Tibial artery (tissue), 4 donors: ENCODE results near the gene GOPC.

Experiments used
- DNase-seq, 2 donors: peaks; one replicate each; pipeline ENCODE4 v3.0.0-alpha.2; 2019
- H3K27ac ChIP-seq, 2 donors: fragments of 200-600 bp; sonication (generic) in 1 of 2; 1 replicate in 1 of 2; 2 replicates in 1 of 2; pipeline ENCODE4 v1.5.1; 2018 to 2019; ENCODE audit warnings: mild to moderate bottlenecking in 1 of 2
- H3K27me3 ChIP-seq, 2 donors: fragments of 200-600 bp; sonication (generic) in 1 of 2; one replicate each; pipeline versions ENCODE4 v1.5.1 to v1.6.0; 2016 to 2019
- H3K36me3 ChIP-seq, 3 donors: fragments of 200-600 bp; sonication (generic) in 2 of 3; one replicate each; pipeline ENCODE4 v1.5.1; 2016 to 2019; ENCODE audit warnings: mild to moderate bottlenecking in 2 of 3
- H3K4me1 ChIP-seq, 4 donors: fragments of 200-600 bp; sonication (generic) in 2 of 4; 1 replicate in 3 of 4; 2 replicates in 1 of 4; pipeline ENCODE4 v1.5.1; 2016 to 2019
- H3K4me3 ChIP-seq, 2 donors: fragments of 200-600 bp; sonication (generic) in 1 of 2; 1 replicate in 1 of 2; 2 replicates in 1 of 2; pipeline ENCODE4 v1.5.1; 2018 to 2019; ENCODE audit warnings: mild to moderate bottlenecking in 2 of 2
- H3K9me3 ChIP-seq, 3 donors: fragments of 200-600 bp; sonication (generic) in 1 of 3; one replicate each; pipeline ENCODE4 v1.5.1; 2016 to 2019
- CTCF ChIP-seq, 2 experiments: fragments of 200-600 bp in 1 of 2; fragments of 450-650 bp in 1 of 2; IDR thresholded peaks; one replicate each; pipeline ENCODE4 v1.5.1; 2017 to 2019; ENCODE audit warnings: antibody characterized with exemption in 2 of 2, mild to moderate bottlenecking in 1 of 2, moderate library complexity in 1 of 2
- intact Hi-C: fragments of 100-400 bp; cut with DNase I; formaldehyde crosslinking; loops from one replicate; pipeline ENCODE4 v1.15.0; 2023; ENCODE audit warnings: low total_unique reads

GOPC gene

DNA sequence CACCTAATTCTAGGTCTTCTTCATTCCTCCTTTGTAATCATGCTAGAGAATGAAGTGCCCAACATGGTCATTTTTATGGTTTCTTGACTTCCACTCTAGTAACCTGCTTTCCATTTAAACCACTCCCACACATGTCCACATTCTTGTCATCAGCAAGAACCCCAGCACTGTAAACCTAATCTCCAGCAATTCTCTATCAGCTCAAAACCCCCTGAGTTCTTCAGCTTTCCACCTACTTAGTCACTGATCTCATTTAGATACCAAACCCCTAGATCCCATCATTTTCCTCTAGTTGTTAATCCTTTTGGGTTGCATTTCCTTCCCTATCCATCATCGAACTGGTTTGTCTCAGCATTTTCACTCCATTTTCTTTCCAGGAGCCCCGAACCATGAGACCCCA is 49.7 kb downstream of the GOPC start:
- Histone ChIP-seq H3K4me3 (no peak overlapping the region), H3K27me3 (no peaks in the 10 kb centered on the region), H3K27ac (no peak overlapping the region), H3K36me3 (no peaks in the 10 kb centered on the region), H3K9me3 (no peaks in the 10 kb centered on the region), H3K4me1 (peaks cover 0 to 16% (median 6%) of the 10 kb centered on the region in 4 donors)
- intact Hi-C loops = loop anchor here (10.0 kb wide), 1 partner anchor 198 kb away; no protein-coding TSS in a partner anchor
- DNase-seq = no peak
- TF ChIP-seq CTCF (IDR thresholded peaks at IDR 0.05) = no peak

DNA sequence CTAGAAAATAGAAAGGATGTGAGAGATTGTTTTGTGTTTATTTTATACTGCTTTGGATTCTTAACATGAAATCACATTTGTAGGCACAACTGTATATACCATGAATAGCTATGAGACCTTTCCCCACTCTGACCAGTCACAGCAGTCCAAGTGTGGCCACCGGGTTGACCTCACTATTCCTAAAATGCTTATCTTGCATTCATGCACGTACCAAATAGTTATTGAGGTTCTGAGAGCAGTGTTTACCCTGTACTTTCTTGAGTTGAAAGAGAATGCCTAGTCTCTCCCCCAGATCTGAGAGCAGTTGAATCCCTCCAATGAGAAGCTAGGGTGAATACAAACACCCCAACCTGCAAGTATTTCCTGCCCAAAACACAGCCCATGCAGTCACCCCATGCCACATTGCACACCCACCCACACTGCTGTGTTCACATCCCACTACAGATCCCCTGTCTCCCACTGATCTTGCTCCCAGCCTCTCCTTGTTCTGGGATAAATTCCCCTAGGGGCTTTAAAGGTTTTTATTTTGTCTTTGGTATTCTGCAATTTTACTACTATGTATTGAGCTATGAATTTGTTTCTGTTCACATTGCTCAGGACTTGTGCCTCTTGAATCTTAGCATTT is 51.6 kb downstream of the GOPC start:
- DNase-seq = no peak
- H3K36me3 ChIP-seq = no peaks in the 10 kb centered on the region
- intact Hi-C loops = loop anchor here (10.0 kb wide), 1 partner anchor 196 kb away; no protein-coding TSS in a partner anchor
- H3K4me3 ChIP-seq = no peak overlapping the region
- no peak overlapping the region for H3K27ac ChIP-seq
- no peak for TF ChIP-seq CTCF (IDR thresholded peaks at IDR 0.05)
- no peaks in the 10 kb centered on the region for H3K27me3 ChIP-seq
- H3K9me3 ChIP-seq = no peaks in the 10 kb centered on the region
- peaks cover 0 to 12% (median 7%) of the 10 kb centered on the region in 4 donors for H3K4me1 ChIP-seq

GRCh38 chr6:117550078-117550600 is 52.2 kb downstream of the GOPC start:
- Histone ChIP-seq H3K27ac (no peak overlapping the region), H3K4me3 (no peak overlapping the region), H3K36me3 (peaks cover 0 to under 1% (median 0%) of the 10 kb centered on the region in 3 donors), H3K27me3 (no peaks in the 10 kb centered on the region), H3K4me1 (peaks cover 0 to 10% (median 7%) of the 10 kb centered on the region in 4 donors), H3K9me3 (no peaks in the 10 kb centered on the region)
- no peak for TF ChIP-seq CTCF (IDR thresholded peaks at IDR 0.05)
- intact Hi-C loops = loop anchor here (10.0 kb wide), 1 partner anchor 195 kb away; no protein-coding TSS in a partner anchor
- DNase-seq = no peak

DNA sequence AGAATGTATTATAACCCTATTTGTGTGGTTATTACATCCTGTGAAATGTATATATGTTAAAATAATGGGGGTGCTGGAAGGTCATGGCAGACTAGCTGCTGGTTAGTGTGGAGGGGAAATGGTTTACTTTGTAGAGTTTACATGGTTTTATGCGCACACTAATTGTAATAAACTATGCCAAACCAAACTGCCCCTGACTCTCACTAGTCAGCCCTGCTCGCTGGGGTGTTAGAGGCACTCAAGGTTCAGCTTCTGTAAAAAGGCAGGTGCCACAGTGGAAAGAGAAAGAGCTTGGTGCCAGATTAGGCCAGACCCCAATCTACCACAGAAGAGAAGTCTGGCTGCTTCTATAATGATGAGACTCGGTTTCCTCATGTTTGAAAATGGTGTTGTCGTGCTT is 52.7 kb downstream of the GOPC start:
- Histone ChIP-seq H3K27ac (no peak overlapping the region), H3K4me3 (no peak overlapping the region), H3K27me3 (no peaks in the 10 kb centered on the region), H3K36me3 (peaks cover 0 to 5% (median 0%) of the 10 kb centered on the region in 3 donors), H3K4me1 (peaks cover 0 to 10% (median 7%) of the 10 kb centered on the region in 4 donors), H3K9me3 (no peaks in the 10 kb centered on the region)
- DNase-seq = no peak
- intact Hi-C loops = loop anchor here (5.0 to 10.0 kb wide), 2 partner anchors 53 to 195 kb away; partner anchors contain the start of gene GOPC
- TF ChIP-seq CTCF (IDR thresholded peaks at IDR 0.05) = no peak

- H3K4me3 ChIP-seq = peak overlapping the region in 1 of 2 donors; percentile 54
- intact Hi-C loops = loop anchor here (5.0 kb wide), 1 partner anchor 53 kb away; the partner anchor contains the start of gene GOPC
- TF ChIP-seq CTCF (IDR thresholded peaks at IDR 0.05) = no peak
- no peak overlapping the region for H3K27ac ChIP-seq
- no peaks in the 10 kb centered on the region for H3K27me3 ChIP-seq
- no peak for DNase-seq
- no peaks in the 10 kb centered on the region for H3K9me3 ChIP-seq
- H3K36me3 ChIP-seq = peaks cover 0 to 9% (median 0%) of the 10 kb centered on the region in 3 donors
- peaks cover 0 to 10% (median 7%) of the 10 kb centered on the region in 4 donors for H3K4me1 ChIP-seq
These were observed 53.5 kb downstream of the GOPC start for GRCh38 chr6:117548797-117549301.
